Heart left ventricle (tissue), 13 donors: ENCODE data around the gene TSC2.

ENCODE experiments used
- CTCF ChIP-seq, 12 donors: fragments of 200-600 bp; sonication (generic) in 4 of 12; IDR thresholded peaks; one replicate each; pipeline versions ENCODE4 v1.5.0 to v1.8.0; 2018 to 2022; ENCODE audit warnings: antibody characterized with exemption in 12 of 12, mild to moderate bottlenecking in 5 of 12
- POLR2A ChIP-seq, 2 donors: fragments of 450-650 bp; IDR thresholded peaks; one replicate each; pipeline ENCODE4 v1.6.1; 2017; ENCODE audit warnings: antibody characterized with exemption in 2 of 2, mild to moderate bottlenecking in 2 of 2, moderate library complexity in 2 of 2
- donor health status: ischemic (EF 13 %, LVEDD 7.1; RV severe dilation, severe dysfunction).
- donor health status: DM: no; HTN: yes; CAD: no.
- donor health status: DM: no; HTN: no; CAD: no.
- donor health status: ischemic (EF 25% LVEDD 6.9; RV normal size, moderate dysfunction).
- donor health status: ischemic (EF 25% LVEDD 5.7; RV mildly dilated, moderate dysfunction).
- donor health status: ischemic (EF 35%, LVEDD 5.7; RV mildly dilated, moderate dysfunction).
- donor health status: nonischemic (EF 11% LVEDD 7.7; RV severe dilation, severe dysfunction).
- donor health status: DM: yes; HTN: yes; CAD: no.
- donor health status: PGD.
- donor health status: ischemic (EF 29% LVEDD 5.4; RV normal size, mild dysfunction).
- donor health status: nonischemic (EF 23%, LVEDD 6.1; RV moderate dilation, normal function).

- TF ChIP-seq CTCF (IDR thresholded peaks at IDR 0.05) (no peak), POLR2A (IDR thresholded peaks at IDR 0.05) (no peak)
These were observed 21.8 kb upstream of the TSC2 start for GRCh38 chr16:2025878-2026460.
